ENCODE results near the gene GPR158.

The GPR158 gene

DNA sequence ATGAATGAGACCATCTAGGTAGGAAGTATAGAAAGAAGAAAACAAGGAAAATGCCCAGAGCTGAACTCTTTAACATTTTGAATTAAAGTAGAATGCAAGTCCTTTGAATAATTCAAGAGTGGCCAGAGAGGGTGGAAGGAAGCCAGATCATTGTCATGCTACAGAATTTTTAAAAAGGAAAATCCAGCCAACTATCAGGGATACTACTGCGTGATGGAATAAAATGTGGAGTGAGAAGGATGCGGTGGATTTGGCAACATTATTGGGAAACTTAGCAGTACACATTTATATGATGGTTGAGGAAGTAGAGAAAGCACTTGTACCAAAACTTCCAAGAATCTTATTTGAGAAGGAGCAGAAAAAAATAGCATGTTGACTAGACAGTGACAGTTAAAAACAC lies 261.6 kb downstream of the GPR158 start:
- no peak for DNase-seq

DNA sequence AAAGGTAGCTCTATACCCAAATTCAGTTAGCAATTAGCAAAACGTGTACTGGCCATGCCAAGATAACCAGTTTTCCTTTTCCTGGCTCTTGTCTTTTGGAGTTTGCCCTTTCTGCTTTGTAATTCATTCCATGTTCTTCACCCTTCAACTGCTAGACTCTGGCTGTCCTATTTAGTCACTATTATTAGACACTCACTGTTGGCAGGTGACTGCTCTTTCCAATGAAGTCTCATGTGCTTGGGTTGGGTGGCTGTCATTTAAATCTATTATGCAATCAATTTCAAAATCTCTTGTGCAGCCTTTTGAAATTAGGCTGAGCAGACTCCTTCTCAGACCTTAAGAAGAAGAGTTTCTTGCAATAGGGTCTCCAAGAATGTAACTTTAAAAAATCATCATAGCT lies 266.5 kb downstream of the GPR158 start:
- no peak for DNase-seq

GRCh38 chr10:25444266-25444665 lies 269.5 kb downstream of the GPR158 start:
- DNase-seq, result no peak

DNA sequence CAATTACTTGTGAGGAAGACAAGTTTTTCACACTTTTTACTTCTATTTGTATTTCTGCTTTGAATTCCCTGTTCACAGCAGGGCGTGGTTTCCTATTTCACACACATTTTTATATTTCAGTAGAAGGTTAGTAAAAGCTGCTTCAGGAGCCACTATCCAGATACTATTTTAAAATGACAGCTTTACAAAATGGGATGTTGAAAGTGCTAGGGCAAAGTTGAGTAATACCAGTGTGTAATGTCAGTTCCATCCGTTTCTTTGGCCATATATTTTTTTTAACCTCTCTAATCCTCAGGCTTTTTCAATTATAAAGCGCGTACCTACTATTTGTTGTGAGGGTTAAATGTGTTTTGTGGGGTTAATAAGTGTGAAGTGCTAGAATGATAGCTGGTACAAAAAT lies 276.6 kb downstream of the GPR158 start:
- DNase-seq, result no peak

GRCh38 chr10:25453619-25454018 lies 278.8 kb downstream of the GPR158 start:
- DNase-seq, result no peak

GRCh38 chr10:25455980-25456567 lies 281.3 kb downstream of the GPR158 start:
- DNase-seq, result no peak

DNA sequence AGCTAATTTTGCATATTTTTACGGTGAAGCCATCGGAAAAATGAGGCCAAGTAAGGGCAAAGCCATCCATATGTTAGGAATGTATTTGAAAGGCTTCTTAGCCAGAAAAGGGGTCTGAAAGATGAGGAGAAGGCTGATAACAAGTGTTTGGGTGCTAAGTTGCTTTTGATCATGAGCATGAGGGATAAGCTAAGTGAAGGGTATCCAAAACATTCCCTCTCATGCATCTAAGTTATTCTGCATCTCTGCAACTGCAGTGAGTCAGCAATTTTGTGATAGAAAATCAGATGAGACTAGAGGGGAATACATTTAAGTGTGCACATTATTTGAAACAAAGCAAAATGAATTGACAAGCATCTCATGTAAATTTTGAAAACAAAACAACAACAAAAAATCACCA lies 282.8 kb downstream of the GPR158 start:
- no peak for DNase-seq

DNA sequence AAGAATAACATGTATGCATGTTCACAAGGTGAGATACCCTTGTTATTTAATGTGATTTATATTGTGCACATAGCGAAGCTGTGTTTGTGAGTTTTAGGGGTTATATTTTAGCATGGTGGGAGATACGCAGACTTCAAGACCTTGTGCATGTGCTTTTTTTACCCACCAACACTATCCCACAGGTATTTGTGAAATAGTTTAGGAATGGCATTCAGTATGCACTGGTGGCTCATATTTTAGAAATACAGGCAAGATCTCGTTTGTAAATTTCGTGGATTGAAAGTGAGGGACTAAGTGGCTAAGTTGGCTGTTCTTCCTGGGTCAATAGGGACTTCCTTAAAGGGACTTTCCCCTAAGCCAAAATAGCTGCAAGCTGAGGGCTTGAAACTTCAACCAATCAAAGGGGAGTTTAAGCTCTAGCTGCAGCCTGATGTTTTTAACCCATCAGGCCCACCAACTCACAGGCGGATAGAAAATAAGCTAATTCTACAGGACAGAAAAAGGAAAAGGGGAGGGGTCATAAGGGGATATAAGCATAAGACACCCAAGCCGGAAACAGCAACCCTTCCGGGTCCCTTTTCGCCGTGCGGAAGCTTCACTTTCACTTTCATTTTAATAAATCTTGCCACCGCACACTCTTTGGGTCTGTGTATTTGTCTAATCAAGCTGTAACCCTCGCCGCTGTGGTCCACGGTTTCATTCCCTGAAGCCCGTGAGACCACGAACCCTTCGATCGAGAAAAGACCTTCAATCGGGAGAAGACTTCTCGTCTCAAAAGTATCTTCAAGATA lies 291.0 kb downstream of the GPR158 start:
- DNase-seq, result no peak

GRCh38 chr10:25467881-25468280 lies 293.1 kb downstream of the GPR158 start:
- no peak for DNase-seq

DNA sequence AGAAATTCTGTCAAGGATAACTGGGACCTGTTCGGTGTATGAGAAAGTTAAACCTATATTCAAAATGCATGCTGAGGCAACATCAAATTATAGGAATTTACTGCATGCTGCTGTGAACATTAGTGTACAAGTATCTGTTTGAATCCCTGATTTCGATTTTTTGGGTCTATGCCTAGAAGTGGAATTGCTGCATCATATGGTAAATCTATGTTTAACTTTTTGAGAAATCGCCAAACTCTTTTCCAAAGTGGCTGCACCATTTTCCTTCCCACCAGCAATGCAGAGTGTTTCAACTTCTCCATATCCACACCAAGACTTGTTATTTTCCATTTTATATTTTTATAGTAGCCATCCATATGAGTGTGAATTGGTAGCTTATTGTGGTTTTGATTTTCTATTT lies 306.7 kb downstream of the GPR158 start:
- DNase-seq, result no peak

- no peak for DNase-seq
Measured at GRCh38 chr10:25483999-25484398, 309.2 kb downstream of the GPR158 start.

- no peak for DNase-seq
Measured at GRCh38 chr10:25487266-25487665, 312.5 kb downstream of the GPR158 start.

- DNase-seq, result no peak
Measured at GRCh38 chr10:25492040-25492439, 317.2 kb downstream of the GPR158 start.

GRCh38 chr10:25492680-25493079 lies 317.9 kb downstream of the GPR158 start:
- DNase-seq, result no peak

- no peak for DNase-seq
Measured at GRCh38 chr10:25493122-25493893, 318.5 kb downstream of the GPR158 start.

DNA sequence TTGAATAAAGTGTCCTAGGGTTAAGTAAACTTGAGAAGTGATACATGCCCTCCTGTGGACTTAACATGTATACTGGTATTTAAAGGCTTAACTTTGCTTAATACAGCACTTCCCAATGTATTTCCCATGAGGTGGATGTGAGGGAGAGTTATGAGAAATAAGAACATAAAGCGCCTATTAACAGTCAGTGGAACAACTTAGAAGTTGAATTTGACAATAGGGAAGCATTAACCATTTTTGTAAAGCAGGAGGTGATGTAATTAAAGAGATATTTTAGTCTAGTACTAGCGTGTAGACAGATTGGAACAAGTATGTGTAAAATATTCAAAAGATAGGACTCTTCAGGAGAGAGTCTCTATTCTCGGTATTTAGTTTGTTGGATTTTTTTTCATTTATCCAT lies 322.4 kb downstream of the GPR158 start:
- no peak for DNase-seq

DNA sequence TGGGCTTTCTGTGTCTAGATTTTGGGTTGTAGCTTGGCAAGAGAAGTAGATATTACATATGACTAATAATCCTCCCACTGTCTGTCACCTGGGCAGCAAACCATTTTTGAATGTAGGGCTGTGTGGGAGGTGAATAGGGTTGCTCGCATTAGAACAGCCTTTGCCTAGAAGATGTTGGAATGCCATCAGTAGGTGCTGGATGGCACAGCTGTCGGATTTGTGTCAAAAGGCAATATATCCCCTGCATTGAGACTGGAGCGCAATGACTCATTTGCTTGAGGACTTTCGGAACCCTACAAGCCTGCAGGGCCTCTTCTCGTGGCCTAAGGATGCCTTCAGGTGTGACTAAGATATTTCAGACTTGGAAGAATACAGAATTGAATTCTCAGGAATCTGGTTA lies 323.8 kb downstream of the GPR158 start:
- DNase-seq, result no peak

- no peak for DNase-seq
Measured at GRCh38 chr10:25501912-25502311, 327.1 kb downstream of the GPR158 start.

DNA sequence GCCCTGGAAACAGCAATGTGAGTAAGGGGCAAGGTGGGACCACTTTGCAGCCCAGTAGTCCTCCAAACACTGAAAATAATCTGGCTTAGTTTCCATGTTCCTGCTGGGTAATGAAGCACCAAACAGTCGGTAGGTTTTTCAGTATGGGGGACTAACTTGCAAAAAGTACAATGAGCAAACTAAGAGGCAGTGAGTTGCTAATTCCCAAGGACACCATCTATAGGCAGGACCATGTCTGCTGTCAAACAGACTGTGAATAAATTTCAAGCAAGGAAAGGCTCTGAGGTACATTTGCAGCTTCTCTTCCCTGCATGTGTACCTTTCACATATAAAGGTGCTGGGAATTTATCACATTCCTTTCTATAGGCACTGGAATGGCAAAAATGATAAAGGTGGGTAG lies 327.7 kb downstream of the GPR158 start:
- no peak for DNase-seq

- no peak for DNase-seq
Measured at GRCh38 chr10:25504306-25504705, 329.5 kb downstream of the GPR158 start.

DNA sequence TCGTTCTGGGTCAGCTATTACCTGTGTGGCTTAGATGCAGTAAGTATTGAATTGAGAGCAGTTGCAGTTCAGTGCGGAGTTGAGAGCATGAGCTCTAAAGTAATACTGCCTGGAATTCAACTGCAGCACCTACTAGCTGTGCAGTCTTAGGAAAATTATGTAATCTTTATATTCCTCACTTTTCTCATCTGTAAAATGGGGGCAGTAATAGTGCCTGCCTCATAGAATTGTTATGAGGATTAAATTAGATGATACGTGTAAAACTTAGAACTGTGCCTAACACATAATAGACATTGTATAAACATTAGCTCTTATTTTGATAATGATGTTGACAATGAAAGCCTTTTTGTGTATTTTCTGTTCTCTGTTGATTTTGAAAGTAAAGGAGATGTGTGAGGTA lies 330.0 kb downstream of the GPR158 start:
- DNase-seq, result no peak

DNA sequence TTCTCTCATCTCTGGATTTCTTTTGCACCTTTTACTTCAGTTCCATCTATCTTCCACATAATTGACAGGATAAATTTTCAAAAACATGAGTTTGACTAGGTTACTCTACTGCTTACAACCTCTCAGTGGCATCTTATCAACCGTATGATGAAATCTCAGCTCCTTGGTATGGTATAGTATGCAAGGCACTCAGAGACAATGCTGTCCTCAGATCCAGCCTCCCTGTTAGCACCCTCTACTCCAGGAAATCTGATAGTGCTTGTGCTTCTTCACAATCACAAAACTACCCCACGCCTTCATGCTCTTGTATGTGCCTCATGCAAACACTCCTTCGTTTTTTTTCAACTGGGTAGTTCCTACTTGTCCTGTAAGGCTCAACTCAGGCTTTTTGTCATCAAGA lies 330.7 kb downstream of the GPR158 start:
- DNase-seq, result no peak

- DNase-seq, result no peak
Measured at GRCh38 chr10:25506821-25507335, 332.1 kb downstream of the GPR158 start.

All from CD4-positive, alpha-beta T cell treated with Interleukin-4 for 1 hour (primary cell).